Lower lobe of right lung (tissue), 2 donors: ENCODE data around the gene CALML3. TPM values are rescaled to one million over a fixed set of nuclear protein-coding genes. Genes with fewer than 3 reads are reported as not detected.

Source experiments
- ATAC-seq, 2 donors: fragments of 200-7000 bp; cut with Tn5 transposase; one replicate each; pipeline ENCODE4 v1.9.1; 2020 to 2022; ENCODE audit warnings: mild to moderate bottlenecking in 2 of 2, moderate library complexity in 2 of 2
- DNase-seq: peaks from one replicate; pipeline ENCODE4 v3.0.0-alpha.2; 2020
- H3K27ac ChIP-seq: fragments of 200-600 bp; one replicate; pipeline ENCODE4 v1.8.0; 2022
- H3K27me3 ChIP-seq: fragments of 200-600 bp; one replicate; pipeline ENCODE4 v1.8.0; 2022; ENCODE audit warnings: low read depth
- H3K36me3 ChIP-seq: fragments of 200-600 bp; one replicate; pipeline ENCODE4 v1.8.0; 2022; ENCODE audit warnings: mild to moderate bottlenecking
- H3K4me1 ChIP-seq: fragments of 200-600 bp; one replicate; pipeline ENCODE4 v1.8.0; 2022
- H3K4me3 ChIP-seq: fragments of 200-600 bp; one replicate; pipeline ENCODE4 v1.8.0; 2022; ENCODE audit warnings: mild to moderate bottlenecking
- H3K9me3 ChIP-seq: fragments of 200-600 bp; one replicate; pipeline ENCODE4 v1.8.0; 2022
- intact Hi-C: fragments of 100-400 bp; cut with DNase I; formaldehyde crosslinking; loops from one replicate; pipeline ENCODE4 v1.11.0; 2022
- total RNA-seq: library from RNA; stranded (reverse); fragmentation: NEBNext Ultra II Directional; extraction: Animal tissue kit (Norgen Biotek cat#: 25700); gene quantifications from one replicate; pipeline ENCODE4 v1.2.1, GENCODE V29; 2021
- TF ChIP-seq, protein P1 (sequence below): fragments of 200-600 bp; IDR thresholded peaks from one replicate; pipeline ENCODE4 v1.8.0; 2022; ENCODE audit warnings: antibody characterized with exemption, mild to moderate bottlenecking
- donor health status: DM: no; HTN: yes; CAD: no; lungs with severe emphysema.

CALML3 gene
- total RNA-seq, 1 donor from 2014 or later, result not detected

DNA sequence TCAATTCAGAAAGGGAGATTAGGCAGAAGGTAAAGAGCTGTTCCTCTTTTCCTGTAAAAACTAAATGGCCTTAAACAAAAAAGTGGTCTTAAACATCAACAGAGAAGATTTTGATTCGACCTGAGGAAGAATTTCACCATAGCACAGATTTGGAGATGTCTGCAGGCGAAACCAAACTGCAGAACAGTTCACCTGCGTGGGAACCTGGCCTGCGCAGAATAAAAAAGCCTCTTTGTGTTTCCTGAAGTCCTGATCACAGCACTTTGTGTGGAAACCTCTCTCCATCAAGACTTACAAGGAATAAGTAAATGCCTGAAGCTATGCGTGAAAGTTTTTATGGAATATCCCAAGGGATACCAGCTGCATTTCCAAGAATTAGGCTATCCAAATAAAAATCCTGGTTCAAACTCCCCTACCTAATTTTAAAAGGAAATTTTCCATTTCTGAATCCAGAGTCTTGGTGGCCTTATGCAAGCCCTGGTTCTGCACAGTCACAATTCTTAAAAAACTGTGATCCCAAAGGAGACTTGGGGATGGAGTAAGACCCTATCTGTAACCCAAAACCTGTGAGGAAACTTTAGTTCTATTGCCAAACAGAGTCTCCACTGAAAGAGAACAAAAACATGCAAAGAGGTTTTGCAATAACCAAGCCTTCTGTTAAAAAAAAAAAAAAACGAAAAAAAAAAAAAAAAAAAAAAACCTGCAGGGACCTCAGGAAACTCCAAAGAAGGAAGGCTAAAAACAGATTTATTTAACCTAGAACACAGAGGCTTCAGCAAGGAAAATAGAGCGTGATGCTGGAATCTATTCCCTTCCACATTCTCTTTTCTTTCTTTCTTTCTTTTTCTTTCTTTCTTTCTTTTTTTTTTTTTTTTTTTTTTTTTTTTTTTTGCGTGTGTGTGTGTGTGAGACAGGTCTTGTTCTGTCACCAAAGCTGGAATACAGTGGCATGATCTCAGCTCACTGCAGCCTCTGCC is 10.4 kb downstream of the CALML3 start:
- peaks cover 8% of the 10 kb centered on the region for H3K4me1 ChIP-seq
- intact Hi-C loops, result no loop called here
- H3K4me3 ChIP-seq, result no peak overlapping the region
- H3K27ac ChIP-seq, result peak overlapping the region; percentile 42
- DNase-seq, result no peak
- no peaks in the 10 kb centered on the region for H3K36me3 ChIP-seq
- peak in 1 of 2 donors; percentile 24 for ATAC-seq
- H3K27me3 ChIP-seq, result no peaks in the 10 kb centered on the region
- no peaks in the 10 kb centered on the region for H3K9me3 ChIP-seq
- TF ChIP-seq, protein P1, sequence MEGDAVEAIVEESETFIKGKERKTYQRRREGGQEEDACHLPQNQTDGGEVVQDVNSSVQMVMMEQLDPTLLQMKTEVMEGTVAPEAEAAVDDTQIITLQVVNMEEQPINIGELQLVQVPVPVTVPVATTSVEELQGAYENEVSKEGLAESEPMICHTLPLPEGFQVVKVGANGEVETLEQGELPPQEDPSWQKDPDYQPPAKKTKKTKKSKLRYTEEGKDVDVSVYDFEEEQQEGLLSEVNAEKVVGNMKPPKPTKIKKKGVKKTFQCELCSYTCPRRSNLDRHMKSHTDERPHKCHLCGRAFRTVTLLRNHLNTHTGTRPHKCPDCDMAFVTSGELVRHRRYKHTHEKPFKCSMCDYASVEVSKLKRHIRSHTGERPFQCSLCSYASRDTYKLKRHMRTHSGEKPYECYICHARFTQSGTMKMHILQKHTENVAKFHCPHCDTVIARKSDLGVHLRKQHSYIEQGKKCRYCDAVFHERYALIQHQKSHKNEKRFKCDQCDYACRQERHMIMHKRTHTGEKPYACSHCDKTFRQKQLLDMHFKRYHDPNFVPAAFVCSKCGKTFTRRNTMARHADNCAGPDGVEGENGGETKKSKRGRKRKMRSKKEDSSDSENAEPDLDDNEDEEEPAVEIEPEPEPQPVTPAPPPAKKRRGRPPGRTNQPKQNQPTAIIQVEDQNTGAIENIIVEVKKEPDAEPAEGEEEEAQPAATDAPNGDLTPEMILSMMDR, result no peak

DNA sequence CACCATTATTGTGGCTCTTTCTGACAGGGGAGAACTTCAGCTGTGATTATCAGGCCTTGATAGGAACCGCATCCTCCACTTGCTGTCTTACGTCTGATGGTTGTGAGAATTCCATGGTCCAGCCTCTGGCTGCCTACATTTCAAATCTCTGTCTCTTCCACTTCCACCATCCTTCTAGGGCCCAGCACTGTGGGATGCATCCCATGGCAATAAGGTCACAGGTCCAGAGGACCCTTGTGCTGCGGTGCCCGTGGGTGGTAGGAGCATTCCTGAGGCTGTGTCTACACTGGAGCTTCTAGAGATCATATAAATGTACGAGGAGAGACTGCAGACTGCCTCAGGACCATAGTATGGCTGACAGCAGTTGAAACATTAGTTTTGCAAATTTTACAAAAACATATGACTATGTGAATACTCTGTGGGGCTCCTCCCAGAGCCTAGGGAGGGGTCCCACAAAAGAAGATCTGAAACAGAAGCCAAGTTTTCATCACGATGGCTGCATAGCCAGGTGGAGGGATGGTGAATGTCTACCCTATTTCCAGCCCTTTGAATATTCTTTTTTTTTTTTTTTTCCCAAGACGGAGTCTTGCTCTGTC is 11.8 kb downstream of the CALML3 start:
- Histone ChIP-seq H3K4me3 (no peak overlapping the region), H3K4me1 (peaks cover 8% of the 10 kb centered on the region), H3K36me3 (no peaks in the 10 kb centered on the region), H3K9me3 (peaks cover 8% of the 10 kb centered on the region), H3K27me3 (no peaks in the 10 kb centered on the region), H3K27ac (no peak overlapping the region)
- no peak for ATAC-seq
- TF ChIP-seq, protein P1, result no peak
- DNase-seq, result no peak
- intact Hi-C loops, result no loop called here

DNA sequence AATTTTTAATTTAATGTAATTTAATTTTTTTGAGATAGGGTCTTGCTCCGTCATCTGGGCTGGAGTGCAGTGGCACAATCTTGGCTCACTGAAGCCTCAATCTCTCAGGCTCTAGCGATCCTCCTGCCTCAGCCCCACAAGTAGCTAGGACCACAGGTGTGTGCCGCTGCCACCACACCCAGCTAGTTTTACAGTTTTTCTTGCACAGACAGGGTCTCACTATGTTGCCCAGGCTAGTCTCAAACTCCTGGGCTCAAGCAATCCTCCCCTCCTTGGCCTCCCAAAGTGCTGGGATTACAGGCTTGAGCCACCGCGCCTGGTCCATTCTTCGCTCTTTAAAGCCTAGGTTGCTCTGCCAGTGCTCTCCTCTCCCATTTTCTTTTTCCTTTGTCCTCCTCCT is 12.9 kb downstream of the CALML3 start:
- H3K27ac ChIP-seq, result no peak overlapping the region

DNA sequence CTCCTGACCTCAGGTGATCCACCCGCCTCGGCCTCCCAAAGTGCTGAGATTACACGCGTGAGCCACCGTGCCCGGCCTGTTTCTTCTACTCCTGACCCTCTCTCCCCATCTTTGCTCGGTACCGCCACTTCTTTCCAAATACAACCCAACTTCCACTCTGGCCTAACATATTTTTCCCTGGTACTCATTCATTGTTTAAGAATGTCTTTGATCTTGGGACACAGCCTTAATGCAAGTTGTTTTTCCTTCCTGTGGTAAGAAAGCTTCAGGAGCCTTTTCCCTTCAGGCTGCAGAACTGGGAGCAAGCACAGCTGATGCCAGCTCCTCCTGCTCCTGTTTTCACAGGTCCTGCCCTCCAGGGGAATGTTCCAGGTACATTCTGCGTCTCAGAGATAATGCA is 13.7 kb downstream of the CALML3 start:
- Histone ChIP-seq H3K4me1 (peaks cover 8% of the 10 kb centered on the region), H3K36me3 (no peaks in the 10 kb centered on the region), H3K4me3 (no peak overlapping the region), H3K27ac (no peak overlapping the region), H3K27me3 (no peaks in the 10 kb centered on the region), H3K9me3 (peaks cover 8% of the 10 kb centered on the region)
- no peak for DNase-seq
- intact Hi-C loops, result no loop called here
- ATAC-seq, result peak in 1 of 2 donors; percentile 37
- TF ChIP-seq, protein P1, result no peak

More for the DNA sequence above, 12.9 kb downstream of the CALML3 start:
- peaks cover 8% of the 10 kb centered on the region for H3K9me3 ChIP-seq
- H3K27me3 ChIP-seq, result no peaks in the 10 kb centered on the region
- ATAC-seq (no peak), DNase-seq (no peak)
- TF ChIP-seq, protein P1, result no peak
- peaks cover 8% of the 10 kb centered on the region for H3K4me1 ChIP-seq
- no peak overlapping the region for H3K4me3 ChIP-seq
- intact Hi-C loops, result no loop called here
- H3K36me3 ChIP-seq, result no peaks in the 10 kb centered on the region

DNA sequence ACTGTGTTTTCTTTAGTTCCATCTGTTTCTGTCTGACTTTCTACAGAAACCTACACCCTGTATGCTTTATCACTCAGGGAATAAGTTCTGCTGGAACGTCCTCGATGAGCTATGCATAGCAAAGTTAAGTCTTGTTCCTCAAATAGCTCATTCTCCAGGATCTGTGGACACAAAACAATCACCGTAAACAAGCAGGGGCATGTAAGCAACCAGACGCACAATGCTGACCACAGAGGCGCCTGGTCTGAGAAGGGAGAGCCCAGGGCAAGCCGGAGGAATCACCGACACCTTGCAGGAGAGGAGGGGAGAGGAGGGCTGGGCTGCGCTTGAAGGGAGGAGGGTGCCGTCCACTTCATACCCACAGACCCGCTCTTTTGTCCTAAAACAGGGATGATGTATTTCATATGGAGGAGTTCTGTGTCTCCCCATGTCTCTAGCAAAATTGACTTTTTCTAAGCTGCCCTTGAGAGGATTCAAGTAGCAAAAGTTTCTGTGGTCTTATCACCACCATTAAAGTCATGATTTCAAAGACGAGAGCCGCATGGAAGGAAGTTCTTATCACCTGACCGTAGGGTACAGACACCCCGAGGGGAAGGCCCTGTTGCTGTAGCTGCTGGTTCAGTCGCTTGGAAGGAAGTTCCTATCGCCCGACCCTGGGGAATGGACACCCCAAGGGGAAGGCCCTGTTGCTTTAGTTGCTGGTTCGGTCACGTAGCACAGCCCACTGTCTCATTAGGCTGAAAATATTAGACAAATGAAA is 14.3 kb downstream of the CALML3 start:
- H3K4me1 ChIP-seq, result peaks cover 8% of the 10 kb centered on the region
- no peaks in the 10 kb centered on the region for H3K27me3 ChIP-seq
- peak in 1 of 2 donors; percentile 7 for ATAC-seq
- H3K36me3 ChIP-seq, result no peaks in the 10 kb centered on the region
- DNase-seq, result peak; percentile 28
- intact Hi-C loops, result no loop called here
- H3K4me3 ChIP-seq, result no peak overlapping the region
- TF ChIP-seq, protein P1, result no peak
- H3K27ac ChIP-seq, result no peak overlapping the region
- H3K9me3 ChIP-seq, result peaks cover 8% of the 10 kb centered on the region
